ENCODE measurements around the gene SYT8. TPM values are rescaled to one million over a fixed set of nuclear protein-coding genes. Genes with fewer than 3 reads are reported as not detected.

SYT8 gene
- total and polyA plus RNA-seq, 10 donors = 0.83 TPM; not detected in 9

DNA sequence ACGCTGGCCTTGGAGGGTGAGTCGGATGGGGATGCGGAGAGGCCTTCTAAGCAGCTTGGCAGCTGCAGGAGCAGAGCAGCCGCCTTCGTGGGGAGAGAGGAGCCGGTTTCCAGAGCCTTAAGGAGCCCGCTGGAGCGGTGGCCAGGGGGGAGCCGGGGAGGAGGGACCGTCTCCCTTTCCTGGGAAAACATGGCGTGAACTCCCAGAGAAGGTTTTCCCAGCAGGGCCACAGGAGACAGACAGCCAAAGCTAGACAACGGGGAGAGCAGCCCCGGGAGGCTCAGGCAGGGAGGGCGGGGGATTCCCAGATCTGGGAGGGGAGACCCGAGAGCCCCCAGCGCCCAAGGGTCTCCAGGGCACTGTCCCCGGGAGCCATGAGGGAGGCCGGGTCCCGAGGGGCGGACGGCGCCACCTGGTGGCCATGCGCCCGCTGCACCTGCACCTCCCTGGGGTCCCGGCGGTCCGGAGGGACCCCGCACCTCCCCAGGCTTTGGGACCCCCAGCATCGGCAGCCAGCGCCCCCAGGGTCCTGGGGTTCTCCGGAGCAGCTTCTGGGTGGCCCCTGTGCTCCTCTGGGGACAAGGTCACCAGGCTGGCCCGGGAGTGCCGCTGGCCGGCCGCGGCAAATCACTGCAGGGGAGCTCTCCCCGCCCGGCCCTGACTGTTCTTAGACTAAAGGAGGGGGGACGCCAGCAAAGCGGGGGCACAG, 2.4 kb upstream of the SYT8 start:
- Histone ChIP-seq H3K9me3 (no peaks in the 10 kb centered on the region), H3K27me3 (replicated peaks in 1 of 7) (peaks cover 0 to 53% (median 0%) of the 10 kb centered on the region in 7 donors), H3K36me3 (no peaks in the 10 kb centered on the region), H3K27ac (peak overlapping the region in 2 of 8 donors; percentile 4 to 50), H3K4me3 (peak overlapping the region in 3 of 8 donors; percentile 7 to 57 (median 25)), H3K4me1 (peaks cover 4 to 41% (median 17%) of the 10 kb centered on the region in 6 donors)
- peak; percentile 92 for DNase-seq
- intact Hi-C loops (cut with DNase I; ENCODE audit: low total_unique reads) = loop anchor here (2.0 to 5.0 kb wide), 2 partner anchors 138 to 180 kb away; no protein-coding TSS in a partner anchor
- TF ChIP-seq POLR2AphosphoS5 (IDR thresholded peaks at IDR 0.05) (peak in 1 of 3 donors; percentile 68), POLR2A (IDR thresholded peaks at IDR 0.05) (no peak)
- TF ChIP-seq, protein P1, sequence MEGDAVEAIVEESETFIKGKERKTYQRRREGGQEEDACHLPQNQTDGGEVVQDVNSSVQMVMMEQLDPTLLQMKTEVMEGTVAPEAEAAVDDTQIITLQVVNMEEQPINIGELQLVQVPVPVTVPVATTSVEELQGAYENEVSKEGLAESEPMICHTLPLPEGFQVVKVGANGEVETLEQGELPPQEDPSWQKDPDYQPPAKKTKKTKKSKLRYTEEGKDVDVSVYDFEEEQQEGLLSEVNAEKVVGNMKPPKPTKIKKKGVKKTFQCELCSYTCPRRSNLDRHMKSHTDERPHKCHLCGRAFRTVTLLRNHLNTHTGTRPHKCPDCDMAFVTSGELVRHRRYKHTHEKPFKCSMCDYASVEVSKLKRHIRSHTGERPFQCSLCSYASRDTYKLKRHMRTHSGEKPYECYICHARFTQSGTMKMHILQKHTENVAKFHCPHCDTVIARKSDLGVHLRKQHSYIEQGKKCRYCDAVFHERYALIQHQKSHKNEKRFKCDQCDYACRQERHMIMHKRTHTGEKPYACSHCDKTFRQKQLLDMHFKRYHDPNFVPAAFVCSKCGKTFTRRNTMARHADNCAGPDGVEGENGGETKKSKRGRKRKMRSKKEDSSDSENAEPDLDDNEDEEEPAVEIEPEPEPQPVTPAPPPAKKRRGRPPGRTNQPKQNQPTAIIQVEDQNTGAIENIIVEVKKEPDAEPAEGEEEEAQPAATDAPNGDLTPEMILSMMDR (IDR thresholded peaks at IDR 0.05 in 8 of 11, conservative IDR thresholded peaks at IDR 0.05 in 3 of 11) = peak; percentile 83 to 99 (median 97)
- WGBS, 5 donors = 16 to 29% (median 17%) methylated on average over 20 to 40 of the region's 40 CpGs

DNA sequence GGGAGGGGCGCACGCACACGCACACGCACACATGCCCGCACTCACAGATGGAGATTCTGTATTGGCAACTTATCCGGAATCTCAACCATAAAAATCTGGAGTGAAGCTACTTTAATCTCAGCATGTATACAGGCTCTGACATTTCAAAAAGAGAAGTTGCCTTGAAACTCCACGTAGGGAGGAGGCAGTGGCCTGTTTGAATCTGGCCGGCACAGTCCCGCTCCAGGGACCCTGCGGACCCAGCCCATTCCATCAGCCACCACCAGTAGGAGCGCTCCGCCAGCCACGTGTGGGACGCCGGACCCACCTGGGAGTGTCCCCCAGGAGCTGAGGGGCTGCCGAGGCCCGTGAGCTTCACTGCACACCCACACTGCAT, 1.9 kb upstream of the SYT8 start:
- TF ChIP-seq POLR2A (IDR thresholded peaks at IDR 0.05) (no peak), POLR2AphosphoS5 (IDR thresholded peaks at IDR 0.05) (no peak)
- TF ChIP-seq, protein P1 (IDR thresholded peaks at IDR 0.05 in 8 of 11, conservative IDR thresholded peaks at IDR 0.05 in 3 of 11) = no peak
- H3K27ac ChIP-seq = peak overlapping the region in 1 of 8 donors; percentile 50
- peaks cover 0 to 53% (median 0%) of the 10 kb centered on the region in 7 donors for H3K27me3 ChIP-seq (replicated peaks in 1 of 7)
- peak; percentile 80 for DNase-seq
- intact Hi-C loops (cut with DNase I; ENCODE audit: low total_unique reads) = loop anchor here (2.0 to 5.0 kb wide), 2 partner anchors 138 to 181 kb away; no protein-coding TSS in a partner anchor
- no peaks in the 10 kb centered on the region for H3K9me3 ChIP-seq
- WGBS, 5 donors = 51 to 57% (median 53%) methylated on average over 16 to 17 of the region's 17 CpGs
- H3K4me3 ChIP-seq = peak overlapping the region in 1 of 8 donors; percentile 57
- H3K36me3 ChIP-seq = no peaks in the 10 kb centered on the region
- peaks cover 9 to 41% (median 21%) of the 10 kb centered on the region in 6 donors for H3K4me1 ChIP-seq

DNA sequence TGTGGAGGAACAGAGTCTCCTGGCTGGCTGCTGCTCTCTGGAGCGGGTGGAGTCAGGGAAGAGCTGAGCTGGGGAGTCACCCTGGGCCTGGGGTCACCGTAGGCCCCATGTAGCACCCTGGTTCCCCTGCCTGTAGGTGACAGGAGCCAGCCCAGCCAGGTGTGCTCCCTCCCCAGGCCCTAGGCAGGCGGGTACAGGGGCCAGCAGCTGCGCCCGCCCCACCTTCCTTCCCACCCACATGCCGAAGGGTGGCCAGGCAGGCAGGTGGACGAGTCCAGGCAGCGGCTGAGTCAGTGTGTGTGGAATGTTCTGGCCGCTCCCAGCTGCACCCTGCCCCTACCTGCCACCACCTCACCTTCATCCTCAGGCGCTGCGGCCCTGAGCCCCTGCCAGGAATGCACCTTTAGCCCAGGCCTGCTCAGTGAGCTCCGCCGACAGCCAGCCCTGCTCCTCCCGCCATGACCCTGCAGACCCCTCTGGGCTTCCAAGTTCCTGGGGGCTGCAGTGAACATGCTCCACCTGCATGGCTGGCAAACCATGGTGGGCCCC, 654 bp upstream of the SYT8 start:
- H3K36me3 ChIP-seq = no peaks in the 10 kb centered on the region
- TF ChIP-seq POLR2AphosphoS5 (IDR thresholded peaks at IDR 0.05) = no peak
- TF ChIP-seq, protein P1 (IDR thresholded peaks at IDR 0.05 in 8 of 11, conservative IDR thresholded peaks at IDR 0.05 in 3 of 11) = no peak
- H3K4me3 ChIP-seq = no peak overlapping the region
- intact Hi-C loops (cut with DNase I; ENCODE audit: low total_unique reads) = loop anchor here (5.0 kb wide), 1 partner anchor 182 kb away; no protein-coding TSS in a partner anchor
- 90 to 95% (median 91%) methylated on average over 10 to 14 of the region's 14 CpGs for WGBS, 5 donors
- H3K27ac ChIP-seq = no peak overlapping the region
- peaks cover 0 to 43% (median 0%) of the 10 kb centered on the region in 7 donors for H3K27me3 ChIP-seq (replicated peaks in 1 of 7)
- peaks cover 14 to 53% (median 34%) of the 10 kb centered on the region in 6 donors for H3K4me1 ChIP-seq
- peak; percentile 73 for DNase-seq
- H3K9me3 ChIP-seq = no peaks in the 10 kb centered on the region

DNA sequence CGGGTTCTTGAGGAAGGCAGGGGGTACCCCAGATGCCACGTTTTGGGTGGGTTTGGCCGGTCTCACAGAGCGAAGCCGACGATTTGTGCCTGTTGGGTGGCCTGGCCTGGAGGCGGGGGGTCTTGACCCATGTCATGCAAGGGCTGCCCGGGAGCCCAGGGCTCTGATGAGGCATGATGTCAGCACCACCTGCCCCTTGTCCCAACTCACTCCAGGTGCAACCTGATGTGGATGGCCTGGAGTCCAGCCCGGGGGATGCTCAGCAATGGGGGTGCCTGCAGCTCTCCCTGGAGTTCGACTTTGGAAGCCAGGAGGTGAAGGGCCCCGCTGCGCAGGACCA, 851 bp downstream of the SYT8 start:
- Histone ChIP-seq H3K27me3 (replicated peaks in 1 of 7) (peaks cover 0 to 28% (median 0%) of the 10 kb centered on the region in 7 donors), H3K27ac (no peak overlapping the region), H3K4me1 (peaks cover 26 to 61% (median 49%) of the 10 kb centered on the region in 6 donors), H3K9me3 (no peaks in the 10 kb centered on the region), H3K36me3 (no peaks in the 10 kb centered on the region), H3K4me3 (no peak overlapping the region)
- DNase-seq = peak; percentile 72
- TF ChIP-seq, protein P1 (IDR thresholded peaks at IDR 0.05 in 8 of 11, conservative IDR thresholded peaks at IDR 0.05 in 3 of 11) = no peak
- TF ChIP-seq POLR2AphosphoS5 (IDR thresholded peaks at IDR 0.05) (no peak), POLR2A (IDR thresholded peaks at IDR 0.05) (no peak)
- intact Hi-C loops (cut with DNase I; ENCODE audit: low total_unique reads) = loop anchor here (5.0 kb wide), 1 partner anchor 317 kb away; no protein-coding TSS in a partner anchor
- 71 to 92% (median 86%) methylated on average over 8 to 12 of the region's 12 CpGs for WGBS, 5 donors
